NB4 (cell line): ENCODE measurements around the gene SPATA31D1.

Source experiments
- POLR2A ChIP-seq: IDR thresholded peaks from 2 replicates; pipeline ENCODE4 v1.6.1; 2011; ENCODE audit warnings: mild to moderate bottlenecking; ENCODE audit not compliant: insufficient read length; ENCODE audit errors: extremely low read depth
- TF ChIP-seq, protein P1 (sequence below): IDR thresholded peaks from one replicate; pipeline ENCODE4 v1.5.1; 2012; ENCODE audit warnings: low read depth, low read length

DNA sequence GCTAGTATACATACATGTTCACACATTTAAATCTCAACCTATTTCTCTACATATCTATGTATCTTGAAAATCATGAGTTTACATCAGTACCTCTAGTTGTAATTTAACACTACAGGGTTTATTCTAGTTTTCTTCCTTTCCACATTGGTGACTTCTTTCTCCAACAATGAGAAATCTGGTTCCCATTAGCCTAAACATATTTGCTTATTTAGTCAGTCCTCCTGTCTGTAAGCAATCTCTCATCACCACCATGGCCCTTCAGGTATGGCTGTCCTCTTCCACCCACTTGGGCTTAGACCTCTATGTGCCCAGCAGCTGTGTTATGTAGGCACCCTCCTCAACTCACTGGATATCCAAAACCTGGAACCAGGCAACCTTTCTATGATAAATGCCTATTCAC, 8.0 kb upstream of the SPATA31D1 start:
- TF ChIP-seq, protein P1, sequence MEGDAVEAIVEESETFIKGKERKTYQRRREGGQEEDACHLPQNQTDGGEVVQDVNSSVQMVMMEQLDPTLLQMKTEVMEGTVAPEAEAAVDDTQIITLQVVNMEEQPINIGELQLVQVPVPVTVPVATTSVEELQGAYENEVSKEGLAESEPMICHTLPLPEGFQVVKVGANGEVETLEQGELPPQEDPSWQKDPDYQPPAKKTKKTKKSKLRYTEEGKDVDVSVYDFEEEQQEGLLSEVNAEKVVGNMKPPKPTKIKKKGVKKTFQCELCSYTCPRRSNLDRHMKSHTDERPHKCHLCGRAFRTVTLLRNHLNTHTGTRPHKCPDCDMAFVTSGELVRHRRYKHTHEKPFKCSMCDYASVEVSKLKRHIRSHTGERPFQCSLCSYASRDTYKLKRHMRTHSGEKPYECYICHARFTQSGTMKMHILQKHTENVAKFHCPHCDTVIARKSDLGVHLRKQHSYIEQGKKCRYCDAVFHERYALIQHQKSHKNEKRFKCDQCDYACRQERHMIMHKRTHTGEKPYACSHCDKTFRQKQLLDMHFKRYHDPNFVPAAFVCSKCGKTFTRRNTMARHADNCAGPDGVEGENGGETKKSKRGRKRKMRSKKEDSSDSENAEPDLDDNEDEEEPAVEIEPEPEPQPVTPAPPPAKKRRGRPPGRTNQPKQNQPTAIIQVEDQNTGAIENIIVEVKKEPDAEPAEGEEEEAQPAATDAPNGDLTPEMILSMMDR: no peak
- no peak for TF ChIP-seq POLR2A
